Mesenteric fat pad (tissue), 1 donor: ENCODE data around the gene BEND5. TPM values are rescaled to one million over a fixed set of nuclear protein-coding genes. Genes with fewer than 3 reads are reported as not detected.

ENCODE experiments used
- DNase-seq: peaks from one replicate; pipeline ENCODE4 v3.0.0-alpha.2; 2020; ENCODE audit warnings: low spot score
- total RNA-seq: library from RNA; stranded (reverse); fragmentation: NEBNext Ultra II Directional; extraction: Animal tissue kit (Norgen Biotek cat#: 25700); gene quantifications from one replicate; pipeline ENCODE4 v1.2.1, GENCODE V29; 2021
- donor health status: DM: yes; HTN: yes; CAD: no.

The BEND5 gene
- total RNA-seq, 1 donor from 2014 or later: 1.5 TPM

GRCh38 chr1:48767975-48768510 lies 8.6 kb downstream of the BEND5 start:
- DNase-seq: no peak

GRCh38 chr1:48765335-48765734 lies 11.4 kb downstream of the BEND5 start:
- DNase-seq: no peak

- no peak for DNase-seq
Observed at GRCh38 chr1:48761986-48762385, 14.7 kb downstream of the BEND5 start.

GRCh38 chr1:48761411-48761810 lies 15.3 kb downstream of the BEND5 start:
- DNase-seq: no peak

GRCh38 chr1:48760857-48761256 lies 15.8 kb downstream of the BEND5 start:
- DNase-seq: no peak

- no peak for DNase-seq
Observed at GRCh38 chr1:48758976-48759375, 17.7 kb downstream of the BEND5 start.

GRCh38 chr1:48757363-48757762 lies 19.3 kb downstream of the BEND5 start:
- DNase-seq: no peak

- no peak for DNase-seq
Observed at GRCh38 chr1:48756683-48757316, 19.9 kb downstream of the BEND5 start.

GRCh38 chr1:48753293-48753692 lies 23.4 kb downstream of the BEND5 start:
- no peak for DNase-seq

GRCh38 chr1:48750109-48750508 lies 26.6 kb downstream of the BEND5 start:
- DNase-seq: no peak

GRCh38 chr1:48749068-48749467 lies 27.6 kb downstream of the BEND5 start:
- no peak for DNase-seq

GRCh38 chr1:48746906-48747305 lies 29.8 kb downstream of the BEND5 start:
- no peak for DNase-seq

- no peak for DNase-seq
Observed at GRCh38 chr1:48744032-48744431, 32.7 kb downstream of the BEND5 start.

- no peak for DNase-seq
Observed at GRCh38 chr1:48743480-48743879, 33.2 kb downstream of the BEND5 start.

- DNase-seq: no peak
Observed at GRCh38 chr1:48741380-48741779, 35.3 kb downstream of the BEND5 start.

- no peak for DNase-seq
Observed at GRCh38 chr1:48740621-48741020, 36.1 kb downstream of the BEND5 start.

- no peak for DNase-seq
Observed at GRCh38 chr1:48739091-48739490, 37.6 kb downstream of the BEND5 start.

- DNase-seq: no peak
Observed at GRCh38 chr1:48738356-48738755, 38.3 kb downstream of the BEND5 start.

GRCh38 chr1:48735796-48736195 lies 40.9 kb downstream of the BEND5 start:
- no peak for DNase-seq

GRCh38 chr1:48730164-48730910 lies 46.4 kb downstream of the BEND5 start:
- DNase-seq: no peak

GRCh38 chr1:48728584-48728983 lies 48.1 kb downstream of the BEND5 start:
- no peak for DNase-seq

GRCh38 chr1:48726557-48727215 lies 50.0 kb downstream of the BEND5 start:
- no peak for DNase-seq
